Right ventricle myocardium superior (tissue), 1 donor: ENCODE measurements around the gene ATG4D. TPM values are rescaled to one million over a fixed set of nuclear protein-coding genes. Genes with fewer than 3 reads are reported as not detected.
"Not testable (repeated sequence)": the region's sequence is repeated elsewhere in the genome, so short reads cannot be mapped to it uniquely, and the experiment has no call there.

ENCODE experiments used
- ATAC-seq: fragments of 200-7000 bp; cut with Tn5 transposase; one replicate; pipeline ENCODE4 v1.9.1; 2020; ENCODE audit warnings: mild to moderate bottlenecking; ENCODE audit not compliant: poor library complexity
- DNase-seq: peaks from one replicate; pipeline ENCODE4 v3.0.0-alpha.2; 2020
- intact Hi-C: fragments of 100-400 bp; cut with DNase I; formaldehyde crosslinking; loops from one replicate; pipeline ENCODE4 v1.11.2; 2022
- total RNA-seq: library from RNA; stranded (reverse); fragmentation: NEBNext Ultra II Directional; extraction: Animal tissue kit (Norgen Biotek cat#: 25700); gene quantifications from one replicate; pipeline ENCODE4 v1.2.1, GENCODE V29; 2021
- donor health status: DM: no; HTN: yes; CAD: no; lungs with severe emphysema.

ATG4D gene
- total RNA-seq, 1 donor from 2014 or later = 46.4 TPM

- ATAC-seq = no peak
- DNase-seq = no peak
- intact Hi-C loops = loop anchor here (5.0 kb wide), 1 partner anchor 165 kb away; the partner anchor contains the start of gene CDC37
Observed at GRCh38 chr19:10566658-10567410, 23.1 kb downstream of the ATG4D start.

GRCh38 chr19:10567656-10568055, 24.0 kb downstream of the ATG4D start:
- DNase-seq = no peak
- no peak for ATAC-seq
- intact Hi-C loops = loop anchor here (5.0 kb wide), 1 partner anchor 165 kb away; the partner anchor contains the start of gene CDC37

- intact Hi-C loops = loop anchor here (5.0 kb wide), 1 partner anchor 166 kb away; the partner anchor contains the start of gene CDC37
- ATAC-seq (no peak), DNase-seq (no peak)
Observed at GRCh38 chr19:10568062-10568825, 24.5 kb downstream of the ATG4D start.

DNA sequence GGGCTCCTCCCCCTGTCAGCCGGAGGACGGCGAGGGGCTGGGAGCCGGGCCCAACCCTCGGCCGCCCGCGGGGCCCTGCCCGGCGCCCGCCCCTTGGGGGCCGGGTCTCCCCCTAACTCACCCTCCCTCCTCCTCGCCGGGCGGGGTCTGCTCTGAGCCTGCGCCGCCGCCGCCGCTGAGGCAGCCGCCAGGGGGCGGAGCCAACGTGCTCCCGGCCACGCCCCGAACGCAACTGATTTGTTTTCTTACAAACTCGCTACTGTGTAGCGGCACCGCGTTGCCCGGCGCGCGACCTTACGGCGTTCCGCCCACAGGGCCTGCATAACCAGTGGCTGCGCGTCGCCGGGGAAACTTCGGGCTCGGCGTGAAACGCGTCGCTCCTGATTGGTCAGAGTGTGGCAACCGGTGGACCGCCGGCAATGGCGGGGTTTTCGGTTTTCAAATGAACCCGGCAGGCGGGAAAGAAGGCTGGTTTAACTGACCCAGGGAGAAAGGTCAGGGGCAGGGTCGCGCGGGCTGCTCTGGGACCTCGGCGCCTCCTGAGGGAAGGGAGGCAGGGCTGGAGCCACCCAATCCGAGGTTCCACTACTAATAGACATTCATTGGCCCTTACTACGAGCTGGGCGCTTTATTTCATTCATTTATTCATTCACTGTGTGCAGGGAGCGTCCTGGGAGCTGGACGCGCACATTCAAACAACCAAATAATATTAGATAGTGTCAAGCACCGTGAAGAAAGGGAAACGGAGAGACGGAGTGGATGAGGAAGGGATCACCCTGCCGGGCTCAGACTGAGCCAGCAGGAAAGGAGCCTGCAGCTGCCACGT, 25.3 kb downstream of the ATG4D start, which contains the start of gene CDKN2D:
Gene CDKN2D (minus strand): TSS at position 154 of the 826 bp plus-strand sequence. CDS start 326 bp downstream, outside the sequence.
- peak; percentile 89 for ATAC-seq
- peak; percentile 100 for DNase-seq
- intact Hi-C loops = loop anchor here (5.0 kb wide), 1 partner anchor 167 kb away; the partner anchor contains the start of gene CDC37

DNA sequence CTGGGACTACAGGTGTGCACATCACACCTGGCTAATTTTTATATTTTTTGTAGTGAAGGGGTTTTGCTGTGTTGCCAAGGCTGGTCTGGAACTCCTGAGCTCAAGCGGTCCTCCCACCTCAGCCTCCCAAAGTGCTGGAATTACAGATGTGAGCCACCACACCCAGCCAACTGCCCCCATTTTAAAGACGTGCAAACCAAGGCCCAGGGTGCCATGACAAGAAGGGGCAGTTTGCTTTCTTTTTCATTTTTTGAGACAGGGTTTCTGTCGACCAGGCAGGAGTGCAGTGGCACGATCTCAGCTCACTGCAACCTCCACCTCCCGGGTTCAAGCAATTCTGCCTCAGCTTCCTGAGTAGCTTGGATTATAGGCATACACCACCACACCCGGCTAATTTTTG, 30.1 kb downstream of the ATG4D start:
- ATAC-seq, intact Hi-C loops, DNase-seq: not testable (repeated sequence)

GRCh38 chr19:10574462-10574861, 30.8 kb downstream of the ATG4D start:
- intact Hi-C loops = no loop called here
- DNase-seq (no peak), ATAC-seq (no peak)

DNA sequence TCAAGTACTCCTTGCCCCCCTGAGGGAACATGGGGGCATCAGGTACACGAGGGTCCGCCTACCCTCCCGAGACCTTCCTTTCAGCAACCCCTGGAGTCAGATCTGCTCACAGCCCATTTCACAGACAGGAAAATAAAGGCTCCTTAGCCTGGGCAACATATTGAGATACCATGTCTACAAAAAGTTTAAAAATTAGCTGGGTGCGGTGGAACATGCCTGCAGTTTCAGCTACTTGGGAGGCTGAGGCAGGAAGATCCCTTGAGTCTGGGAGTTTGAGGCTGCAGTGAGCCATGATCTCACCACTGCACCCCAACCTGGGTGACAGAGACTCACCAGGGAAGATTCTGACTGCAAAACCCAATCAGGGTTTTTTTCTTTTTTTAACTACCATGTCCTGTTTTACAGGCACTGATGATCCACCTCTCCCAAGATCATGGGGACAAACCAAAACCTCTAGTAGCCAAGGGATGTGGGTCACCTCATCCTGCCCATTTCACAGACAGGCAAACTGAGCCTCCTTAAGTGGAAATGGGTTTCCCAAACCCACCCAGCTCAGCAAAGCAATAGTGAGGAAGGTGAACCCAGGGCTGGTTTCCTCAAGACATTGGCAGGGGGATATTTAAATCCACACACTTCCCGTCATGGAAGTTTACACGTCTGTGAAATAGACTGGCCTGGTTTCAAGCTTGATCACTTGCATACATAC, 31.5 kb downstream of the ATG4D start:
- DNase-seq = no peak
- ATAC-seq = no peak
- intact Hi-C loops = no loop called here

GRCh38 chr19:10577951-10578350, 34.2 kb downstream of the ATG4D start:
- intact Hi-C loops = no loop called here

GRCh38 chr19:10580979-10581631, 37.4 kb downstream of the ATG4D start:
- ATAC-seq (peak; percentile 96), DNase-seq (peak; percentile 93)
- intact Hi-C loops = loop anchor here (2.0 kb wide), 1 partner anchor 64 kb away; no protein-coding TSS in a partner anchor

More at GRCh38 chr19:10577951-10578350, 34.2 kb downstream of the ATG4D start:
- ATAC-seq (no peak), DNase-seq (no peak)

- intact Hi-C loops = no loop called here
- ATAC-seq (no peak), DNase-seq (no peak)
Observed at GRCh38 chr19:10582091-10582490, 38.4 kb downstream of the ATG4D start.

DNA sequence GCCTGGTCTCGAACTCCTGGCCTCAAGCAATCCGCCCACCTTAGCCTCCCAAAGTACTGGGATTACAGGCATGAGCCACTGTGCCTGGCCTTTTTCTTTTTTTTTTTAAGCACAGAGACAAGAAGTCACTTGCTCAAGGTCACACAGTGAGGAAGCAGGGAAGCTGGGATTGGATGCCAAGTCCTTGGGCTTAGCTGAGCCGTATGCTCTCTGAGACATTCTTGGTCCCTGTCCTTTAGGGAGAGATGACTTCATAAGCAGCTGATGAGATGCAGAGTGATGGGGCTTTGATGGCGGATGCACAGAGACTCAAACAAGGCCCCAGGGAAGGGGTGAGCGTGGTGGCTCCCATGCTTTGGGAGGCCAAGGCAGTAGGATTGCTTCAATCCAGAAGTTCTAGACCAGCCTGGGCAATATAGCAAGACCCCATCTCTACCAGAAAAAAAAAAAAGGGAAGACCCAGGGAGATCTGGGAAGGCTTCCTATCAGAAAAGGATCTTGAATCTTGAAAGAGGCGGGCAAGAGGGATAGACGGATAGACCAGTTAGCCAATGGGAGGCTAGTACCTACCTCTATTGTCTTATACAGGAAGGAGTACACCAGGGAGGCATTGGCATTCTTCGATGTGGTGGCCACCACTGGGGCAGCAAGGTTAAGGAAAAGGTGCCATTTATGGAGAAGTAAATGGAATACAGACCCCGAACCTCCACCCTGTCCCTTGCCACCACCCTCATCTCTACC, 39.5 kb downstream of the ATG4D start:
- no peak for ATAC-seq
- intact Hi-C loops = no loop called here
- DNase-seq = no peak

DNA sequence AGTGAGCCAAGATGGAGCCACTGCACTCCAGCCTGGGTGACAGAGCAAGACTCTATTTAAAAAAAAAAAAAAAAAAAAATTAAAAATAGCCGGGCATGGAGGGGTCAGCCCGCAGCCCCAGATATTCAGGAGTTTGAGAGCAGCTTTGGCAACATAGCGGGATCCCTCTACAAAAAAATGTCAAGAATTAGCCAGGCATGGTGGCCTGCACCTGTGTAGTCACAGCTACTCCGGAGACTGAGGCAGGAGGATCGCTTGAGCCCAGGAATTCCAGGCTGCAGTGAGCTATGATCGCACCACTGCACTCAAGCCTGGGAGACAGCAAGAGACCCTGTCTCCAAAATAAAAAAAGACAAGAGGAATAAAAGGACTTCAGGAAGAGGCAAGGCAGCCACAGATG, 42.7 kb downstream of the ATG4D start:
- intact Hi-C loops = no loop called here
- DNase-seq (no peak), ATAC-seq (no peak)

- no peak for ATAC-seq
Observed at GRCh38 chr19:10587022-10587838, 43.5 kb downstream of the ATG4D start, which contains the start of gene AP1M2. Gene AP1M2 (minus strand): TSS chr19:10587312. CDS start chr19:10587231, 81 bp downstream.

GRCh38 chr19:10587839-10588150, 44.1 kb downstream of the ATG4D start:
- DNase-seq (no peak), ATAC-seq (no peak)
- intact Hi-C loops = no loop called here

More at GRCh38 chr19:10587022-10587838, 43.5 kb downstream of the ATG4D start, which contains the start of gene AP1M2:
- intact Hi-C loops = no loop called here
- no peak for DNase-seq

DNA sequence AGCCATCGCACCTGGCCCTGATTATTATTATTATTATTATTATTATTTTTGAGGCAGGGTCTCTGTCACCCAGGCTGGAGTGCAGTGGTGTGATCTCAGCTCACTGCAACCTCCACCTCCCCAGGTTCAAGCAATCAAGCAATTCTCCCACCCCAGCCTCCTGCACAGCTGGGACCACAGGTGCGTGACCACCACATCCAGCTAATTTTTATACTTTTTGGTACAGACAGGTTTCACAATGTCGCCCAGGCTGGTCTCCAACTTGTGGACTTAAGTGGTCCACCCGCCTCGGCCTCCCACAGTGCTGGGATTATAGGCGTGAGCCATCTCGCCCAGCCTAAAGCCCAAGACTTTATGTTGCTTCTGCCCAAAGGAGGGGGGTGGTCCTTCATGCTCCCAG, 49.4 kb downstream of the ATG4D start:
- no peak for ATAC-seq
- DNase-seq = no peak
- intact Hi-C loops = no loop called here
